Ishikawa (cell line): ENCODE results near the gene CD300E.

Source experiments
- EP300 ChIP-seq: IDR thresholded peaks from 2 replicates; pipeline ENCODE4 v1.6.1; 2012; ENCODE audit warnings: borderline replicate concordance
- REST ChIP-seq: IDR thresholded peaks from 2 replicates; pipeline ENCODE4 v1.6.1; 2012; ENCODE audit warnings: low read depth, mild to moderate bottlenecking

CD300E gene

GRCh38 chr17:74561586-74561985, 62.0 kb downstream of the CD300E start:
- TF ChIP-seq REST (no peak), EP300 (no peak)
